NB4 (cell line): ENCODE data around the gene RAD9B.

ENCODE experiments used
- POLR2A ChIP-seq: IDR thresholded peaks from 2 replicates; pipeline ENCODE4 v1.6.1; 2011; ENCODE audit warnings: mild to moderate bottlenecking; ENCODE audit not compliant: insufficient read length; ENCODE audit errors: extremely low read depth
- TF ChIP-seq, protein P1 (sequence below): IDR thresholded peaks from one replicate; pipeline ENCODE4 v1.5.1; 2012; ENCODE audit warnings: low read depth, low read length

DNA sequence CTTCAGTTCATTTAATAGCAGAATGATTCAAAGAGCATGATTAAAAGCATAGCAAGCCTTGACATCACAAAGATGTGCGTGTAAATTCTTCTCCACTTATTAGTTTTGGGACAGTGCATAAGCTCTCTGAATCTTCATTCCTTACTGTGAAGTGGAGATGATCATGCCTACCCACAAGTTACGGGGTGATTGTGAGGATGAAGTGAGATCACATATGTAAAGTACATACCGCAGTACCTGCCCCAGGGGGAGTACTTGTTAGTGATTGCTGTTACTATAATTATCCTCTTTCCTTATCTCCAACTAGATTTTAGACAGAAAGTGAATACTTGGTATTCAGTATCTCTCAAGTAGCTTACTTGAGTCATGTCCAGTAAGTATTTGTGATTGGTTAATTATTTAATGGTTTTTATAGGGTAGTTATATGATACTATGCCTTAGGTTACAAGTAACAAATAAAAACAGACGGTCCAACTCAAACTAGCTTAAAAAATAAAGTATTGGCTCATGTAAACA, 6.0 kb downstream of the RAD9B start:
- TF ChIP-seq, protein P1, sequence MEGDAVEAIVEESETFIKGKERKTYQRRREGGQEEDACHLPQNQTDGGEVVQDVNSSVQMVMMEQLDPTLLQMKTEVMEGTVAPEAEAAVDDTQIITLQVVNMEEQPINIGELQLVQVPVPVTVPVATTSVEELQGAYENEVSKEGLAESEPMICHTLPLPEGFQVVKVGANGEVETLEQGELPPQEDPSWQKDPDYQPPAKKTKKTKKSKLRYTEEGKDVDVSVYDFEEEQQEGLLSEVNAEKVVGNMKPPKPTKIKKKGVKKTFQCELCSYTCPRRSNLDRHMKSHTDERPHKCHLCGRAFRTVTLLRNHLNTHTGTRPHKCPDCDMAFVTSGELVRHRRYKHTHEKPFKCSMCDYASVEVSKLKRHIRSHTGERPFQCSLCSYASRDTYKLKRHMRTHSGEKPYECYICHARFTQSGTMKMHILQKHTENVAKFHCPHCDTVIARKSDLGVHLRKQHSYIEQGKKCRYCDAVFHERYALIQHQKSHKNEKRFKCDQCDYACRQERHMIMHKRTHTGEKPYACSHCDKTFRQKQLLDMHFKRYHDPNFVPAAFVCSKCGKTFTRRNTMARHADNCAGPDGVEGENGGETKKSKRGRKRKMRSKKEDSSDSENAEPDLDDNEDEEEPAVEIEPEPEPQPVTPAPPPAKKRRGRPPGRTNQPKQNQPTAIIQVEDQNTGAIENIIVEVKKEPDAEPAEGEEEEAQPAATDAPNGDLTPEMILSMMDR = no peak
- TF ChIP-seq POLR2A = no peak
